Measurements from ENCODE around the gene CD44. TPM values are rescaled to one million over a fixed set of nuclear protein-coding genes. Genes with fewer than 3 reads are reported as not detected.

The CD44 gene
- total RNA-seq, 1 experiment from 2014 or later, result 6.1 TPM

DNA sequence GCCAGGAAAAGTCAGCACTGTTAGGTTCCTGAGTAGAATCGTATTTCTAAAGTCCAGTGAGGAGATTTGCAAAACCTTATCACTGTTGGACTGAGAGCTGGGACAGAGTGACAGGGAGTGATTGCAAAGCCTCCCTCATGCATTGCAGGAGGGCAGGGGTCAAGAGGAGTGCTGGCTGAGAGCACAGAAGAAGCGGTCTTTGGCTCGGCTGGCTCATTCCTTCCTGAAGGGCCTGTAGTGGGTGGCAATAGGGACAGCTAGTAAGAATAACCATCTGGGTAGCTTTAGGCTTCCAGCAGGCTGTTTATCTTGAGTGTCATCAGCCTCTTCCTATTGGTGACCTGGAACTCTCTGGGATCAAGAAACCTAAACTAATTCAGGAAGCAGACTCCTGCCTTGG is 53.4 kb downstream of the CD44 start:
- H2BK20ac ChIP-seq (ENCODE audit: low read depth, low read length, poor library complexity, severe bottlenecking), result no peak overlapping the region
- no peak overlapping the region for H2AK5ac ChIP-seq (ENCODE audit: insufficient read length, low read length)
- H3K56ac ChIP-seq (ENCODE audit: insufficient read length, low read depth, low read length), result no peak overlapping the region
- H2BK120ac ChIP-seq (ENCODE audit: low read depth, low read length, poor library complexity, severe bottlenecking), result no peak overlapping the region
- H3K9ac ChIP-seq (ENCODE audit: extremely low read depth, insufficient read length, low read length), result no peak overlapping the region
- H3K27ac ChIP-seq (ENCODE audit: insufficient read length, low read depth, low read length), result no peak overlapping the region
- H3K9me3 ChIP-seq (ENCODE audit: control insufficient read depth, low read depth, low read length), result no peaks in the 10 kb centered on the region
- H2BK5ac ChIP-seq (ENCODE audit: insufficient read length, low read length), result no peak overlapping the region
- Mint-ChIP-seq H3K4me1 (peaks cover 4 to 6% of the 10 kb centered on the region in 2 experiments), H3K9me3 (no peaks in the 10 kb centered on the region), H3K27ac (peak overlapping the region in 1 of 3 experiments; percentile 17; a peak in 1 of 7 replicates), H3K27me3 (ENCODE audit: low read depth) (no peaks in the 10 kb centered on the region), H3K4me3 (no peak overlapping the region), H3K36me3 (ENCODE audit: insufficient read depth in 1 of 3, low read depth in 3 of 3) (no peaks in the 10 kb centered on the region)
- no peak overlapping the region for H3K14ac ChIP-seq (ENCODE audit: insufficient read depth, low read length)
- H2BK15ac ChIP-seq (ENCODE audit: low read depth, low read length), result no peak overlapping the region
- no peak overlapping the region for H4K8ac ChIP-seq (replicated peaks; ENCODE audit: insufficient read length, low read depth, low read length)
- H3K23ac ChIP-seq (ENCODE audit: insufficient read length, low read depth, low read length), result no peak overlapping the region
- H4K91ac ChIP-seq (ENCODE audit: insufficient read length, low read depth, low read length), result no peak overlapping the region
- H2BK12ac ChIP-seq (ENCODE audit: insufficient read length, low read depth, low read length), result no peak overlapping the region
- no peak overlapping the region for H3K4ac ChIP-seq (ENCODE audit: low read depth, low read length)
- TF ChIP-seq, protein P1, sequence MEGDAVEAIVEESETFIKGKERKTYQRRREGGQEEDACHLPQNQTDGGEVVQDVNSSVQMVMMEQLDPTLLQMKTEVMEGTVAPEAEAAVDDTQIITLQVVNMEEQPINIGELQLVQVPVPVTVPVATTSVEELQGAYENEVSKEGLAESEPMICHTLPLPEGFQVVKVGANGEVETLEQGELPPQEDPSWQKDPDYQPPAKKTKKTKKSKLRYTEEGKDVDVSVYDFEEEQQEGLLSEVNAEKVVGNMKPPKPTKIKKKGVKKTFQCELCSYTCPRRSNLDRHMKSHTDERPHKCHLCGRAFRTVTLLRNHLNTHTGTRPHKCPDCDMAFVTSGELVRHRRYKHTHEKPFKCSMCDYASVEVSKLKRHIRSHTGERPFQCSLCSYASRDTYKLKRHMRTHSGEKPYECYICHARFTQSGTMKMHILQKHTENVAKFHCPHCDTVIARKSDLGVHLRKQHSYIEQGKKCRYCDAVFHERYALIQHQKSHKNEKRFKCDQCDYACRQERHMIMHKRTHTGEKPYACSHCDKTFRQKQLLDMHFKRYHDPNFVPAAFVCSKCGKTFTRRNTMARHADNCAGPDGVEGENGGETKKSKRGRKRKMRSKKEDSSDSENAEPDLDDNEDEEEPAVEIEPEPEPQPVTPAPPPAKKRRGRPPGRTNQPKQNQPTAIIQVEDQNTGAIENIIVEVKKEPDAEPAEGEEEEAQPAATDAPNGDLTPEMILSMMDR (conservative IDR thresholded peaks at IDR 0.05), result no peak
- no peaks in the 10 kb centered on the region for H4K20me1 ChIP-seq (ENCODE audit: control insufficient read depth, insufficient read depth, insufficient read length)
- no peak overlapping the region for H3K18ac ChIP-seq (ENCODE audit: insufficient read length, low read depth, low read length)
- no peak for DNase-seq
- no peak overlapping the region for H4K5ac ChIP-seq (ENCODE audit: insufficient read length, low read depth, low read length)
- H3K79me1 ChIP-seq (ENCODE audit: insufficient read depth, low read depth, low read length, poor library complexity, severe bottlenecking), result no peaks in the 10 kb centered on the region
- no peaks in the 10 kb centered on the region for H3K27me3 ChIP-seq (ENCODE audit: insufficient read depth, low read length)
- H3K23me2 ChIP-seq (ENCODE audit: insufficient read length, low read depth, low read length, poor library complexity, severe bottlenecking), result no peaks in the 10 kb centered on the region
- no peak overlapping the region for H2AFZ ChIP-seq (ENCODE audit: low read length)
- no peak overlapping the region for H3K4me2 ChIP-seq (ENCODE audit: insufficient read depth, insufficient read length, low read length)
- no peaks in the 10 kb centered on the region for H3K79me2 ChIP-seq (ENCODE audit: insufficient read depth, low read length)
- no CpG with 5 or more reads among the region's 3 CpGs for WGBS (ENCODE audit: extremely low coverage, insufficient read length, low lambda C conversion rate)
- H3T11ph ChIP-seq (ENCODE audit: low read length), result no peak overlapping the region
- no peaks in the 10 kb centered on the region for H3K4me1 ChIP-seq (ENCODE audit: insufficient read depth, low read length)
